HG03565 (cell line): ENCODE data around the gene HRAS.

ENCODE experiments used
- ATAC-seq: cut with Tn5 transposase; IDR thresholded peaks from one replicate; pipeline ENCODE4 v1.9.1; 2021; ENCODE audit warnings: mild to moderate bottlenecking, moderate library complexity; ENCODE audit not compliant: unreplicated experiment

HRAS gene

DNA sequence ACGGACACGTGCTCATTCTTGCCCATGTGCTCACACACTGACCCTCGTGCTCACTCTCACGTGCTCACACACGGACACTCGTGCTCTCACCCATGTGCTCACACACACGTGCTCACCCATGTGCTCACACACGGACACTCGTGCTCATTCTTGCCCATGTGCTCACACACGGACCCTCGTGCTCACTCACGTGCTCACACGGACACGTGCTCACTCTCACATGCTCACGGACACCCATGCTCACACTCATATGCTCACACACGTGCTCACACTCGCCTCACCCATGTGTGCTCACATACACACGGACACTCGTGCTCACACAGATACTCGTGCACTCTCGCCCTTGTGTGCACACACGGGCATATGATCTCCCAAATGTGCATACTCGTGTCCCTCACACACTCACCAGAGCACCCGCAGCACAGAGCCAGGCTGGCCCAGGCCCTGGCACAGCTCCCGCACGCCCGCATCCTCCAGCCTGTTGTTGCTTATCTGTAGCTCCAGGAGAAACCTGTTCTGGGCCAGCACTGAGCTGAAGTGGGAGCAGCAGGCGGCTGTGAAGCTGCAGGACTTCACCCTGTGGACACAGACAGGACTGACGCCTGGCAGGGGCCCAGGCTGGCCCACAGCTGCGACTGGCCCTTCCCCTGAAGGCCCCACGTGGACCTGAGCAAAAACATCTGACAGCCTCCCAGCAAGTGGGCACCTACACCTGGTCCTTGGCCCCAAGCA, 37.6 kb downstream of the HRAS start:
- no peak for ATAC-seq

- no peak for ATAC-seq
Measured at GRCh38 chr11:496834-497564, 38.4 kb downstream of the HRAS start.

DNA sequence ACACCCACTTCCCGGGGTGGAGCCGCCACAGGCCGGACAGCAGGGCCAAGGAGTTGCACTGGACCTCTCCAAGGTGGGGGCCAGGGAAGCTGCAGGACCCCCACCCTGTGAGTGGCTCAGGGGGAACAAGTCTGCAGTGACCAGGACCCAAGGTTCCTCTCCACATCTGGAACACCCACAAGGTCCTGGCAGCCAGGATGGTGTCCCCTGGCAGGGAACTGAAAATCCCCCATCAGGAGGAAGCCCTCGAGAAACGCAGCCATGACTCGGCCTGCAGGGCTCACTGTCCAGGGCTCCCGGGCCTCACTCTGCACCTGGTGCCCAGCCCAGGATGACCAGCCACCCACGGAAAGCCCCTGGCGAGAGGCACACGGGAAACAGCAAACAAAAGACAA, 39.8 kb downstream of the HRAS start:
- ATAC-seq: no peak

DNA sequence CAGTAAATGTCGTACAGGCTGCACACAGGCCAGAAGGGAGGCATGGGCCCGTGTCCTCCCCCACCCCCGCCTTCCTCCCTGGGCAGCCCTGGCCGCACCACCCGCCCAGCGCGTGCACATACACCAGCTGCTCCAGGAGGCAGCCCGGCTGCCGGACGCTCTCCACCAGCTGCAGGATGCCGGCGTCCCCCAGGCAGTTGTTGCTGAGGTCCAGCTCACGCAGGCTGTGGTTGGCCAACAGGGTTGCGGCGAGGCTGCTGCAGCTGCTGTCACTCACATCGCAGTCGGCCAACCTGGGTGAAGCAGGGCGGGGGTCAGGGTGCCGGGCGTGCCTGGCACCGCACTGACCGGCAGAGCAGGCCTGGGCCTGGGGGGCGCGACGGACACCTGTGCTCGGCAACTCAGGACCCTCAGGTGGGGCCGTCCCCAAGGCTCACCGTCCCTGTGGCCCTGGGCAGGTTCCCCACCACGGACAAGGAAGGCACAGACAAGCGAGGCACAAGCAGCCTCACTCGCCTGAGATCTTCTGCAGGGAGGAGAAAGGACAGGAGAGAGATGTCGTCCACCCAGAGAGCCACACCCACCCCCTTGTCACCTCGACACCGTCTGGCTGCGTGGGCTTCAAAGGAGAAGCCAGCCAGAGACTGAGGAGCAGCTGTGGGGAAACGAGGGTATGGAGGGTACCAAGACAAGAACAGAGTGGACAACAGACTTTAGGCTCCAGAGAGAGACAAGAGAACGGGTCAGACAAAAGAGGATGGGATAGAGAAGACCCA, 40.4 kb downstream of the HRAS start:
- ATAC-seq: no peak

GRCh38 chr11:492427-493226, 42.7 kb downstream of the HRAS start:
- ATAC-seq: no peak

GRCh38 chr11:491358-491757, 44.0 kb downstream of the HRAS start:
- ATAC-seq: no peak

DNA sequence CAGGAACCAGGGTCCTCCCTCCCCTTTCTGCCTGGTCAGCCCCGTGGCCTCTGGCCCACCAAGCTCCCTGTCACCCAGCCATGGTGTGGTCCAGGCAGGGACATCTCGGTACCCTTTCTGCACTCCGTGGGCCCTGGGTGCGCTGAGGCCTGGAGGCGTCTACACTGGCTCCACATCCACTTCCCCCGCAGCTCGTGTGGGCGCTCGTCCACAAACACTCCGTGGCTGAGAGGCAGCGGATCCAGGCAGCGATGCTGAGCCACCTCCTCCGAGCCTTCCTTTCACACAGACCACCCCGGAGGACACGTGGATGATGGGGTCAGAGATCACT, 44.5 kb downstream of the HRAS start:
- ATAC-seq: no peak

DNA sequence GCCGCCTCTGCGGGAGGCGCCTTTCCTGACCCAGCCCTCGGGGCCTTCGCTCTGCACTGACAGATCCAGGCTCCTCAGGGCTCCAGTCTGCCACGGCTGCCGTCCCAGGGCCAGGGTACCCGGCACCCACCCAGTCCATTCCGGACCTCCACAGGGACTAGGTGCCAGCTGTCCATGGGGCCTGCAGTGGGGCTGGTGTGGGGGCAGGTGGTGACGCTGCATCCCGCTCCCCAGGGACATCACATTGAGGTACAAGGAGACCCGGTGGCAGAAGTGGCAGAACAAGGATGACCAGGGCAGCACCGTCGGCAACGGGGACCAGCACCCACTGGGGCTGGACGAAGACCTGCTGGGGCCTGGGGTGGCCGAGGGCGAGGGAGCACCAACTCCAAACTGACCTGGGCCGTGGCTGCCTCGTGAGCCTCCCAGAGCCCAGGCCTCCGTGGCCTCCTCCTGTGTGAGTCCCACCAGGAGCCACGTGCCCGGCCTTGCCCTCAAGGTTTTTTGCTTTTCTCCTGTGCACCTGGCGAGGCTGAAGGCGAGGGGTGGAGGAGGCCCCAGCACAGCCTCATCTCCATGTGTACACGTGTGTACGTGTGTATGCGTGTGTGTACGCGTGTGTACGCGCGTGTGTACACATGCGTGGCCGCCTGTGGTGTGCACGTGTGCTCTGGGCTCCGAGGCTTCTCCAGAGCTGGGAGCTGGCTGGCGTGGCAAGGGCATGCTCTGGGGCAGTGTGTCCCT, 45.0 kb downstream of the HRAS start:
- ATAC-seq: no peak

- no peak for ATAC-seq
Measured at GRCh38 chr11:489610-490185, 45.7 kb downstream of the HRAS start.

DNA sequence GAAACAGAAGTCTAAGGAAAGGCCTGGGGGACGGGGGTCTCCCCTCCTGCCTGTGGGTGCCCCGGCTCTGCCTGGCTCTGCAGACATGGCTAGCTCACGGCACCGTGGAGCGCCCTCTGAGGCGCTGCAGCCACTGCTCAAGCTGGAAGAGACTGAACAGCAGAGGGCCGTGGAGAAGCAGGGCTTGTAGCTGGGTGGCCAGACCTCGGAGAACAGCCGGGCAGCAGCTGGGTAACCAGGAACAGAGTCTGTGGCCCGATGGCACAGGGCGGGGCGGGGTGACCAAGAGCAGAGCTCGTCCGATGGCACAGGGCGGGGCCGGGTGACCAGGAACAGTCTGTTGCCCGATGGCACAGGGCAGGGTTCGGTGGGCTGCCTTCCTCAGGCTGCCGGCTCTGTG, 46.4 kb downstream of the HRAS start:
- no peak for ATAC-seq

- ATAC-seq: no peak
Measured at GRCh38 chr11:488579-488978, 46.8 kb downstream of the HRAS start.

- ATAC-seq: no peak
Measured at GRCh38 chr11:488062-488461, 47.3 kb downstream of the HRAS start.

DNA sequence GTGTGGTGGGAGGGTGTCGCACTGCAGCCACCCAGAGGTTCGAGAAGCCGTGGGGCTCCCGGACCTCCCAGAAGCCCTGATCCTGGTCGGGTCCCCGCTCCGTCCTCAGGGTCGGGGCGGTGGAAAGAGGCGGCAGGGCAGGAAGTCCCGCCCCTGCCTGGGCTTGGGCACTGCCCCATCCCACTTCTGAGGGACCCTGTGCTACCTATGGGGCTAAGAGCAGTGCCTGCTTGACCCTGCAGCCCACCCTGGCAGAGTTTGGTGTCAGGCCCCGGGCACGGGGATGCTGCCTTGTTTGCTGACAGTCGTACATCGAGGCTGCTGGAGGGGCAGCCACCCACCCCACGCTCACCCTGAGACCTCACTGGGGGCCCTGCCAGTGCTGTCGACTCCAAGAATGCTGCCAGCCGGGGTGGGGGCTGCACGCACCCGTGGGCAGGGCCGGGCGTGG, 47.8 kb downstream of the HRAS start:
- no peak for ATAC-seq

- ATAC-seq: no peak
Measured at GRCh38 chr11:486189-486588, 49.2 kb downstream of the HRAS start.

GRCh38 chr11:484616-485015, 50.8 kb downstream of the HRAS start:
- ATAC-seq: no peak
